Testis (tissue), 2 donors: ENCODE measurements around the gene CACNA1D.

ENCODE experiments used
- POLR2A ChIP-seq: fragments of 450-650 bp; IDR thresholded peaks from one replicate; pipeline ENCODE4 v1.6.1; 2017; ENCODE audit warnings: antibody characterized with exemption, mild to moderate bottlenecking, moderate library complexity
- TF ChIP-seq, protein P1 (sequence below), 3 experiments: fragments of 450-650 bp in 2 of 3; fragments of 200-600 bp in 1 of 3; sonication (generic) in 1 of 3; IDR thresholded peaks; one replicate each; pipeline ENCODE4 v1.5.1; 2016 to 2019; ENCODE audit warnings: antibody characterized with exemption in 3 of 3, mild to moderate bottlenecking in 2 of 3, moderate library complexity in 1 of 3

GRCh38 chr3:53795176-53795575 lies 300.8 kb downstream of the CACNA1D start:
- TF ChIP-seq POLR2A: no peak
- TF ChIP-seq, protein P1, sequence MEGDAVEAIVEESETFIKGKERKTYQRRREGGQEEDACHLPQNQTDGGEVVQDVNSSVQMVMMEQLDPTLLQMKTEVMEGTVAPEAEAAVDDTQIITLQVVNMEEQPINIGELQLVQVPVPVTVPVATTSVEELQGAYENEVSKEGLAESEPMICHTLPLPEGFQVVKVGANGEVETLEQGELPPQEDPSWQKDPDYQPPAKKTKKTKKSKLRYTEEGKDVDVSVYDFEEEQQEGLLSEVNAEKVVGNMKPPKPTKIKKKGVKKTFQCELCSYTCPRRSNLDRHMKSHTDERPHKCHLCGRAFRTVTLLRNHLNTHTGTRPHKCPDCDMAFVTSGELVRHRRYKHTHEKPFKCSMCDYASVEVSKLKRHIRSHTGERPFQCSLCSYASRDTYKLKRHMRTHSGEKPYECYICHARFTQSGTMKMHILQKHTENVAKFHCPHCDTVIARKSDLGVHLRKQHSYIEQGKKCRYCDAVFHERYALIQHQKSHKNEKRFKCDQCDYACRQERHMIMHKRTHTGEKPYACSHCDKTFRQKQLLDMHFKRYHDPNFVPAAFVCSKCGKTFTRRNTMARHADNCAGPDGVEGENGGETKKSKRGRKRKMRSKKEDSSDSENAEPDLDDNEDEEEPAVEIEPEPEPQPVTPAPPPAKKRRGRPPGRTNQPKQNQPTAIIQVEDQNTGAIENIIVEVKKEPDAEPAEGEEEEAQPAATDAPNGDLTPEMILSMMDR (IDR thresholded peaks at IDR 0.05): no peak
